K562 (cell line): Measurements from ENCODE around the gene EFHC1. TPM values are rescaled to one million over a fixed set of nuclear protein-coding genes. Genes with fewer than 3 reads are reported as not detected.

ENCODE experiments used
- CCAR2 ChIP-seq: fragments of 200-400 bp; formaldehyde crosslinking; IDR thresholded peaks from 2 replicates; pipeline ENCODE4 v1.6.1; 2017; ENCODE audit warnings: mild to moderate bottlenecking, low read depth, low read length
- GTF2F1 ChIP-seq: IDR thresholded peaks from 2 replicates; pipeline ENCODE4 v1.6.1; 2011; ENCODE audit warnings: low read depth, low read length, improper control_type of control experiment
- ZNF124 ChIP-seq: sonication (generic); formaldehyde crosslinking; IDR thresholded peaks from 2 replicates; pipeline ENCODE4 v1.8.1; 2022; ENCODE audit warnings: missing genetic modification reagents
- polyA plus RNA-seq, 8 experiments: library from polyadenylated mRNA; depleted of rRNA in 4 of 8; stranded (reverse) in 5 of 8; unstranded in 3 of 8; fragments of >200 nt; fragmentation: Nextera tagmentation in 2 of 8; fragmentation: Illumina TruSeq in 1 of 8; extraction: Ambion mirVana in 2 of 8; extraction: Trizol in 1 of 8; gene quantifications; 2 replicates each; pipeline versions ENCODE4 v1.2.1 to v1.2.3, GENCODE V29; 2011 to 2014; ENCODE audit warnings: inconsistent platforms in 1 of 8, missing spikeins in 1 of 8
- total RNA-seq, 7 experiments: library from RNA; depleted of rRNA in 6 of 7; stranded (reverse); fragments of >200 nt in 6 of 7; fragmentation: Illumina TruSeq in 2 of 7; extraction: Trizol in 2 of 7; gene quantifications; 2 replicates each; pipeline versions ENCODE4 v1.2.1 to v1.2.3, GENCODE V29; 2011 to 2021; ENCODE audit warnings: low replicate concordance in 1 of 7
- TF ChIP-seq, protein P1 (sequence below): fragments of 450-650 bp; formaldehyde crosslinking; IDR thresholded peaks from 2 replicates; pipeline ENCODE4 v1.4.0; 2022; ENCODE audit warnings: mild to moderate bottlenecking, moderate library complexity
- TF ChIP-seq, protein P2 (sequence below), 2 experiments: fragments of 450-650 bp; IDR thresholded peaks; 2 replicates each; pipeline ENCODE4 v1.6.1; 2016; ENCODE audit warnings: mild to moderate bottlenecking in 2 of 2, borderline replicate concordance in 1 of 2, low read depth in 1 of 2, moderate library complexity in 1 of 2

The EFHC1 gene
- total and polyA plus RNA-seq, 9 of the 15 experiments (the other 6 are each of a cell fraction or from before 2014, with no cell fraction given), result 9.5 to 31.0 (median 14.9) TPM

DNA sequence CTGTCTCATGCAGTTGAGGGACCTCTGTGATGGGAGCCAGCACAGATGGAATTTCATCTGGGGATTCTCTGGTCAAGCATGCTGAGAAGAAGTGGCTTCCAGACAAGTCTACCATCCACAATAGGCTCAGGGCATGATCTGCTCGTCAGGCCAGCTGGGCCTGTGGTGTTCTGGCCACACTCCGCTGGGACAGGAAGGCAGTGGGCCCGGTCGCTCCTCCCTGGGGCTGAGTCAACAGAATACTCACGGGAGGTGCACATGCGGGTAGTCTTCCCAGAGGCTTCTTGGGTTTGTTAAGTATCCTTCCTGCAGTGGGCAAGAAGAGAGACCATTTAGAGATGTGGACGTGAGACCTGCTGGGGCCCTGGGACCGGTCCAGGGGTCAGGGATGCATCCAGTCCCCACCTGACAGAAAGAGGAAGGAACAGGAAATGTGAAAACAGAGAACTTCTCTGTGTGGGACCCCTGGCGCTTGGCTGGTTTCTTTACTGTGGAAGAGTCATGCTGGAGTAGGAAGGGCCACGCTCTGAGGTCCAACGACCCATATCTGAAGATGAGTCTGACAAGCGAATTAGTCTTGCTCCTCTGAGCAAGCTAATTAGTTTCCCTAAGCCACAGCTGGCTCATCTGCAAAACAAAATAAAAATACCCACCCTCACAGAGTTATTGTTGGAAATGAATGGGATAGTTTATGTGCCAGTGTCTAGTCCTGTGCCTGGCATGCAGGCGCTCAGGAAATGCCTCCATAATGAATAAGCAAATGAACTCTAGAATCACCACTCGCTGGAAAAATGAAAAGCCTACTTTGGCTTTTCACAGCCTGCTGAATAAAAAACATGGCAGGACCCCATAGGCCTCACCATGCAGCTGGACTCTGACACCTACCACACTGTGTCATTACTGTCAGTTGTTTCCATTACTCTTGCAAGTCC is 89.4 kb downstream of the EFHC1 start (continued):
- TF ChIP-seq, protein P1, sequence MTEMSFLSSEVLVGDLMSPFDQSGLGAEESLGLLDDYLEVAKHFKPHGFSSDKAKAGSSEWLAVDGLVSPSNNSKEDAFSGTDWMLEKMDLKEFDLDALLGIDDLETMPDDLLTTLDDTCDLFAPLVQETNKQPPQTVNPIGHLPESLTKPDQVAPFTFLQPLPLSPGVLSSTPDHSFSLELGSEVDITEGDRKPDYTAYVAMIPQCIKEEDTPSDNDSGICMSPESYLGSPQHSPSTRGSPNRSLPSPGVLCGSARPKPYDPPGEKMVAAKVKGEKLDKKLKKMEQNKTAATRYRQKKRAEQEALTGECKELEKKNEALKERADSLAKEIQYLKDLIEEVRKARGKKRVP (CRISPR knock-in tag), result no peak
- no peak for TF ChIP-seq CCAR2
- TF ChIP-seq, protein P2, sequence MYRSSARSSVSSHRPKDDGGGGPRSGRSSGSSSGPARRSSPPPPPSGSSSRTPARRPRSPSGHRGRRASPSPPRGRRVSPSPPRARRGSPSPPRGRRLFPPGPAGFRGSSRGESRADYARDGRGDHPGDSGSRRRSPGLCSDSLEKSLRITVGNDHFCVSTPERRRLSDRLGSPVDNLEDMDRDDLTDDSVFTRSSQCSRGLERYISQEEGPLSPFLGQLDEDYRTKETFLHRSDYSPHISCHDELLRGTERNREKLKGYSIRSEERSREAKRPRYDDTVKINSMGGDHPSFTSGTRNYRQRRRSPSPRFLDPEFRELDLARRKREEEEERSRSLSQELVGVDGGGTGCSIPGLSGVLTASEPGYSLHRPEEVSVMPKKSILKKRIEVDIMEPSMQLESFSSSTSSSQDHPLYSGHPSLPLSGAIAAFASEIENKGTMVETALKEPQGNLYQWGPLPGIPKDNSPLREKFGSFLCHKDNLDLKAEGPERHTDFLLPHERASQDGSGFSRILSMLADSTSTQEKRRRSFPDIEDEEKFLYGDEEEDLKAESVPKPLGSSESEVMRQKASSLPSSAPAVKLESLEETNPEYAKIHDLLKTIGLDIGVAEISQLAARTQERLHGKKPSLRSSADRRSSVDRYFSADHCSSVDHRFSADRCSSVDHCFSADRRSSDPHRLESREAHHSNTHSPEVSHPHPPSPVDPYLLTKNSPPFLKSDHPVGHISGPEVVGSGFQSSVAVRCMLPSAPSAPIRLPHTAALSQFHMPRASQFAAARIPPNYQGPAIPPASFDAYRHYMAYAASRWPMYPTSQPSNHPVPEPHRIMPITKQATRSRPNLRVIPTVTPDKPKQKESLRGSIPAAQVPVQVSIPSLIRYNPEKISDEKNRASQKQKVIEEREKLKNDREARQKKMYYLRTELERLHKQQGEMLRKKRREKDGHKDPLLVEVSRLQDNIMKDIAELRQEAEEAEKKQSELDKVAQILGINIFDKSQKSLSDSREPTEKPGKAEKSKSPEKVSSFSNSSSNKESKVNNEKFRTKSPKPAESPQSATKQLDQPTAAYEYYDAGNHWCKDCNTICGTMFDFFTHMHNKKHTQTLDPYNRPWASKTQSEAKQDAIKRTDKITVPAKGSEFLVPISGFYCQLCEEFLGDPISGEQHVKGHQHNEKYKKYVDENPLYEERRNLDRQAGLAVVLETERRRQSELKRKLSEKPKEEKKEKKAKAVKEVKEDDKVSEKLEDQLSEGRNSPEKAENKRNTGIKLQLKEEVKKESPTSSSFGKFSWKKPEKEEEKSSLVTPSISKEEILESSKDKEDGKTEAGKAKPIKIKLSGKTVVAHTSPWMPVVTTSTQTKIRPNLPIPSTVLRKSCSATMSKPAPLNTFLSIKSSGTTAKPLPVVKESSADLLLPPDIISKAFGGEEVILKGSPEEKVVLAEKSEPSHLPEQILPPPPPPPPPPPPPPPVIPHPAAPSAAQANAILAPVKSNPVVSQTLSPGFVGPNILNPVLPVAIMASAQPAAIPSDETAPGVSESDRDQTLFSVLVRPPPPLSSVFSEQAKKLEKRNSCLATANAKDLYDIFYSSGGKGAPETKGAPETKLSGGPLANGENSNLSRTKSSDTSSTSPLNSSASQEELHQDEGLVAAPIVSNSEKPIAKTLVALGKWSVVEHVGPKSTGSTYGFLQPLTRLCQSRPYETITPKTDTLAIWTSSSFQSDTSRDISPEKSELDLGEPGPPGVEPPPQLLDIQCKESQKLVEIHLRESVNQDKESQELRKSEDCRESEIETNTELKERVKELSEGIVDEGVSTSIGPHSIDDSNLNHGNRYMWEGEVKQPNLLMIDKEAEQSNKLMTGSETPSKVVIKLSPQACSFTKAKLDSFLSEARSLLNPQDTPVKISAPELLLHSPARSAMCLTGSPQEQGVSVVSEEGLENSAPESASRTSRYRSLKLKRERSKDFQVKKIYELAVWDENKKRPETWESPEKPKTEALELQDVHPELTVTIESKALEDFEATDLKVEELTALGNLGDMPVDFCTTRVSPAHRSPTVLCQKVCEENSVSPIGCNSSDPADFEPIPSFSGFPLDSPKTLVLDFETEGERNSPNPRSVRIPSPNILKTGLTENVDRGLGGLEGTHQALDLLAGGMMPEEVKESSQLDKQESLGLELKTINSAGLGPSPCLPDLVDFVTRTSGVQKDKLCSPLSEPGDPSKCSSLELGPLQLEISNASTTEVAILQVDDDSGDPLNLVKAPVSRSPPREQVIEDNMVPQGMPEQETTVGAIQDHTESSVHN (IDR thresholded peaks at IDR 0.05; ENCODE audit: borderline replicate concordance in 1 of 2, low read depth in 1 of 2), result no peak
- no peak for TF ChIP-seq ZNF124
- TF ChIP-seq GTF2F1, result no peak
